DND-41 (cell line): ENCODE data around the gene TTC17.

Source experiments
- ATAC-seq: fragments of 200-7000 bp; cut with Tn5 transposase; 3 replicates; pipeline ENCODE4 v1.9.1; 2021; ENCODE audit warnings: low read depth; ENCODE audit not compliant: insufficient read depth
- DNase-seq: peaks from one replicate; pipeline ENCODE4 v3.0.0-alpha.2; 2020
- H2AFZ ChIP-seq: 2 replicates; pipeline ENCODE4 v1.6.0; 2012; ENCODE audit warnings: low read depth, low read length
- H3K27ac ChIP-seq: 2 replicates; pipeline ENCODE4 v1.5.1; 2012; ENCODE audit warnings: low read length, inconsistent platforms
- H3K27me3 ChIP-seq: fragments of 200-600 bp; sonication (generic); 2 replicates; pipeline ENCODE4 v1.6.0; 2012; ENCODE audit warnings: low read length, mild to moderate bottlenecking, inconsistent platforms; ENCODE audit not compliant: insufficient read depth, poor library complexity
- H3K36me3 ChIP-seq: 2 replicates; pipeline ENCODE4 v1.5.1; 2012; ENCODE audit warnings: low read length, inconsistent platforms; ENCODE audit not compliant: insufficient read depth
- H3K4me1 ChIP-seq: 2 replicates; pipeline ENCODE4 v1.5.1; 2012; ENCODE audit warnings: mild to moderate bottlenecking, low read length; ENCODE audit not compliant: insufficient read depth
- H3K4me2 ChIP-seq: 2 replicates; pipeline ENCODE4 v1.6.0; 2012; ENCODE audit warnings: mild to moderate bottlenecking, moderate library complexity, low read length, inconsistent platforms; ENCODE audit not compliant: insufficient read depth
- H3K4me3 ChIP-seq, 2 experiments: fragments of 200-600 bp in 1 of 2; shearing (Covaris generic) in 1 of 2; 2 replicates each; pipeline ENCODE4 v1.5.1; 2012 to 2016; ENCODE audit warnings: inconsistent platforms in 2 of 2, low read length in 2 of 2, mild to moderate bottlenecking in 2 of 2, low read depth in 1 of 2, moderate library complexity in 1 of 2
- H3K79me2 ChIP-seq: 2 replicates; pipeline ENCODE4 v1.6.0; 2012; ENCODE audit warnings: low read length, inconsistent platforms; ENCODE audit not compliant: insufficient read depth
- H3K9ac ChIP-seq: 2 replicates; pipeline ENCODE4 v1.6.0; 2012; ENCODE audit warnings: low read depth, mild to moderate bottlenecking, inconsistent platforms, low read length, moderate library complexity
- H3K9me3 ChIP-seq: 2 replicates; pipeline ENCODE4 v1.5.1; 2012; ENCODE audit warnings: low read length, moderate library complexity, mild to moderate bottlenecking, inconsistent platforms; ENCODE audit not compliant: insufficient read depth, severe bottlenecking
- H4K20me1 ChIP-seq: 2 replicates; pipeline ENCODE4 v1.6.0; 2012; ENCODE audit warnings: low read length; ENCODE audit not compliant: insufficient read depth
- EZH2 ChIP-seq: IDR thresholded peaks from 3 replicates; pipeline ENCODE4 v1.6.1; 2012; ENCODE audit warnings: borderline replicate concordance, low read depth, mild to moderate bottlenecking, moderate library complexity, low read length, inconsistent platforms; ENCODE audit not compliant: severe bottlenecking
- TF ChIP-seq, protein P1 (sequence below): IDR thresholded peaks from 2 replicates; pipeline ENCODE4 v1.5.1; 2012; ENCODE audit warnings: borderline replicate concordance, low read length, moderate library complexity, mild to moderate bottlenecking; ENCODE audit not compliant: poor library complexity, severe bottlenecking; ENCODE audit errors: extremely low read depth

Gene TTC17

DNA sequence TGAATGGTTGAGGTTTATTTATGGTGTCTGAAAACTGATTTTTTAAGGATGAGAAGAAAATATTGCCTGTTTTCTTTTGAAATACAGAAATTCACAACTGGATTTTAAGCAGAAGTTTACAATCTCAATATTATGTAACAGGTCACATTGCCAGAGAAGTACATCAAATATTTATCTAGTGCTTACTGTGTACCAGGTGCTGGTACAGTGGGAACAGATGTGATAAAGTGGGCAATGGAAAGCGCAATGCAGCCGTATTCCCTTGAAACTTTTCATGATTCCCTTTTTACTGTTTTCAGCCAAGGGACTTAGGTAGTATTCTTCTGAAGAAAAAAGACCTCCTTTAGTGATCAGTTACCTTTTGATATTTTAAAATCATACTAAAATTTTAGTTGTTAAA lies 49.6 kb downstream of the TTC17 start:
- no peaks in the 10 kb centered on the region for H4K20me1 ChIP-seq
- ATAC-seq (no peak), DNase-seq (no peak)
- H3K4me3 ChIP-seq = no peak overlapping the region
- no peak overlapping the region for H3K9ac ChIP-seq
- H3K27me3 ChIP-seq = no peaks in the 10 kb centered on the region
- no peaks in the 10 kb centered on the region for H3K4me1 ChIP-seq
- no peak for TF ChIP-seq EZH2
- TF ChIP-seq, protein P1, sequence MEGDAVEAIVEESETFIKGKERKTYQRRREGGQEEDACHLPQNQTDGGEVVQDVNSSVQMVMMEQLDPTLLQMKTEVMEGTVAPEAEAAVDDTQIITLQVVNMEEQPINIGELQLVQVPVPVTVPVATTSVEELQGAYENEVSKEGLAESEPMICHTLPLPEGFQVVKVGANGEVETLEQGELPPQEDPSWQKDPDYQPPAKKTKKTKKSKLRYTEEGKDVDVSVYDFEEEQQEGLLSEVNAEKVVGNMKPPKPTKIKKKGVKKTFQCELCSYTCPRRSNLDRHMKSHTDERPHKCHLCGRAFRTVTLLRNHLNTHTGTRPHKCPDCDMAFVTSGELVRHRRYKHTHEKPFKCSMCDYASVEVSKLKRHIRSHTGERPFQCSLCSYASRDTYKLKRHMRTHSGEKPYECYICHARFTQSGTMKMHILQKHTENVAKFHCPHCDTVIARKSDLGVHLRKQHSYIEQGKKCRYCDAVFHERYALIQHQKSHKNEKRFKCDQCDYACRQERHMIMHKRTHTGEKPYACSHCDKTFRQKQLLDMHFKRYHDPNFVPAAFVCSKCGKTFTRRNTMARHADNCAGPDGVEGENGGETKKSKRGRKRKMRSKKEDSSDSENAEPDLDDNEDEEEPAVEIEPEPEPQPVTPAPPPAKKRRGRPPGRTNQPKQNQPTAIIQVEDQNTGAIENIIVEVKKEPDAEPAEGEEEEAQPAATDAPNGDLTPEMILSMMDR = no peak
- no peak overlapping the region for H2AFZ ChIP-seq
- no peaks in the 10 kb centered on the region for H3K79me2 ChIP-seq
- H3K9me3 ChIP-seq = no peaks in the 10 kb centered on the region
- H3K36me3 ChIP-seq = peaks cover 91% of the 10 kb centered on the region
- no peak overlapping the region for H3K4me2 ChIP-seq
- no peak overlapping the region for H3K27ac ChIP-seq

DNA sequence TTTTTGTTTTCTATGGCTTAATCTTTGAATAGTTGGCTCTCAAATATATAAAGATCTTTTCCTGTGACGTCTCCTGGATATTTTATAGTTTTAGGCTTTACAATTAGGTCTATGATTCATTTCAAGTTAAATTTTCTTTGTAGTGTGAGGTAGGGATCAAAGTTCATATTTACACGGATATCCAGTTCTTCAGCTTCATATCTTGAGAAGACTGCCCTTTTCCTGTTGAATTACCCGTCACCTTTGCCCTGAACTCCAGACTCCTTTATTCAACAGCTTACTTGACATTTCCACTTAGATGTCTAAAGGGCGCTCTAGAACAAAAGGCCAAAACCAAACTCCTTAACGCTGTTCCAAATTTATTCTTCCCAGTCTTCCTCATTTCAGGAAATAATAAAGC lies 51.7 kb downstream of the TTC17 start:
- no peak for ATAC-seq
- H3K27me3 ChIP-seq = no peaks in the 10 kb centered on the region
- H3K4me3 ChIP-seq = no peak overlapping the region
- H3K4me2 ChIP-seq = no peak overlapping the region
- H3K9ac ChIP-seq = no peak overlapping the region
- no peaks in the 10 kb centered on the region for H3K79me2 ChIP-seq
- no peaks in the 10 kb centered on the region for H4K20me1 ChIP-seq
- H3K36me3 ChIP-seq = peaks cover 81% of the 10 kb centered on the region
- no peak for DNase-seq
- no peak overlapping the region for H2AFZ ChIP-seq
- H3K9me3 ChIP-seq = no peaks in the 10 kb centered on the region
- H3K4me1 ChIP-seq = no peaks in the 10 kb centered on the region
- no peak overlapping the region for H3K27ac ChIP-seq
- no peak for TF ChIP-seq EZH2
- TF ChIP-seq, protein P1 = no peak

DNA sequence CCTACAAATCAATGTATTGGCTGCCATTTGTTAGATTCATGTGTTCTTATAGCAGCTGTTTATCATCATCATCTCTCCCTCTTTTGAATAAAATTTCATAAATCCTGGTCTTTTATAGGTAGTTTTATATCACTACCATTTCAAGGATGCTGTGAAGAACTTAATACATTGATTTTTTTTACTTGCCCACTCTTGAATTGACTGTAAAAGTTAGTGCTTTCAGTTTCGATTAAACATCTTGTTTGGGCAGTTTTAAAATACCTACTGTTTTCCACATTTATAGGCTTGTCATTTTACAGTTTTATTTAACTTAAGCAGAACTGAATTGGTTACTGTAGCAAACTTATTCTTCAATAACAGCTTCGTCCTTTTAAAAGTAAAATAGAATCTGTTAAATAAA lies 59.5 kb downstream of the TTC17 start:
- no peaks in the 10 kb centered on the region for H3K27me3 ChIP-seq
- no peaks in the 10 kb centered on the region for H4K20me1 ChIP-seq
- H3K4me1 ChIP-seq = no peaks in the 10 kb centered on the region
- no peak overlapping the region for H3K27ac ChIP-seq
- H3K9me3 ChIP-seq = no peaks in the 10 kb centered on the region
- H3K9ac ChIP-seq = no peak overlapping the region
- H3K4me3 ChIP-seq = no peak overlapping the region
- H3K79me2 ChIP-seq = no peaks in the 10 kb centered on the region
- DNase-seq (no peak), ATAC-seq (no peak)
- H3K36me3 ChIP-seq = peaks cover 44% of the 10 kb centered on the region
- H3K4me2 ChIP-seq = no peak overlapping the region
- no peak overlapping the region for H2AFZ ChIP-seq
- TF ChIP-seq, protein P1 = no peak
- TF ChIP-seq EZH2 = no peak

DNA sequence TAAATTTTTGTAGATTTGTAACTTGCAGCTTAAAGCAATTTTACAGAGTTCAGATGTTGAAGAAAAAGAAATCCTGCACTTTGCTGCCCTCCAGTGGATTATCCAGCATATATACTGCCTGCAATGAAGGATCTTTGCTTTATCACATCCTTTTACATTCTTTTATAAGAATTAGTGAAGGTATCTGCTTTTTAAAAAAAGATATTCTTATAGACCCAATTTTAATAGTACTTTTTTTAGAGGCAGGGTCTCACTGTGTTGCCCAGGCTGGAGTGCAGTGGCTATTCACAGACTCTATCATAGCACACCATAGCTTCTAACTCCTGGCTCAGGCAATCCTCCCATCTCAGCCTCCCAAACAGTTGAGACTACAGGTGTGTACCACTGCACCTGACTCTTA lies 60.7 kb downstream of the TTC17 start:
- Histone ChIP-seq H3K36me3 (peaks cover 42% of the 10 kb centered on the region), H3K4me3 (no peak overlapping the region), H3K4me2 (no peak overlapping the region), H3K27me3 (no peaks in the 10 kb centered on the region), H3K9me3 (no peaks in the 10 kb centered on the region), H4K20me1 (no peaks in the 10 kb centered on the region), H2AFZ (no peak overlapping the region), H3K79me2 (no peaks in the 10 kb centered on the region), H3K27ac (no peak overlapping the region), H3K9ac (no peak overlapping the region), H3K4me1 (no peaks in the 10 kb centered on the region)
- DNase-seq (peak; percentile 40), ATAC-seq (peak; percentile 80)
- TF ChIP-seq, protein P1 = peak; percentile 74
- no peak for TF ChIP-seq EZH2
